ENCODE results near the gene EFNA4.

EFNA4 gene, protein sequence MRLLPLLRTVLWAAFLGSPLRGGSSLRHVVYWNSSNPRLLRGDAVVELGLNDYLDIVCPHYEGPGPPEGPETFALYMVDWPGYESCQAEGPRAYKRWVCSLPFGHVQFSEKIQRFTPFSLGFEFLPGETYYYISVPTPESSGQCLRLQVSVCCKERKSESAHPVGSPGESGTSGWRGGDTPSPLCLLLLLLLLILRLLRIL

DNA sequence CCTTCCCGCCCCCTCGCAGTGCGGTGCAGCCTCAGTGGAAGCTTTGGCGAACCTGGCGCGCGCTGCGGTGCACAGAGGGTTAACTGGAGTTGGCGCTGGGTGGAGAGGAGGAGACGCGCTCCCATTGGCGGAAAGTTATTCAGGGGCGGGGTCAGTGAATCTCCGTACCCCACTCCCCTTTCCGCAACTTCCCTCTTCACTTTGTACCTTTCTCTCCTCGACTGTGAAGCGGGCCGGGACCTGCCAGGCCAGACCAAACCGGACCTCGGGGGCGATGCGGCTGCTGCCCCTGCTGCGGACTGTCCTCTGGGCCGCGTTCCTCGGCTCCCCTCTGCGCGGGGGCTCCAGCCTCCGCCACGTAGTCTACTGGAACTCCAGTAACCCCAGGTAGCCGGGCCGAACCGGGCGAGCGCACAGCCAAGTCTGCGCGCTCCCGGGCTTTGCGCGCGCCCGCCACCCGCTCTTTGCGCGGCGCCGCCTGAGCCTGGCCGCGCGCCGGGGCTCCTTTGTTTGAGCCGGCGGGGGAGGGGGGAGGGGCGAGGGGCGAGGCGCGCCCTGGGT, at the start of gene EFNA4:
Gene EFNA4 (plus strand): TSS at position 191 of the 561 bp plus-strand sequence. CDS start 84 bp downstream, at position 275.
- DNase-seq (ENCODE audit: low read depth): peak; percentile 77

DNA sequence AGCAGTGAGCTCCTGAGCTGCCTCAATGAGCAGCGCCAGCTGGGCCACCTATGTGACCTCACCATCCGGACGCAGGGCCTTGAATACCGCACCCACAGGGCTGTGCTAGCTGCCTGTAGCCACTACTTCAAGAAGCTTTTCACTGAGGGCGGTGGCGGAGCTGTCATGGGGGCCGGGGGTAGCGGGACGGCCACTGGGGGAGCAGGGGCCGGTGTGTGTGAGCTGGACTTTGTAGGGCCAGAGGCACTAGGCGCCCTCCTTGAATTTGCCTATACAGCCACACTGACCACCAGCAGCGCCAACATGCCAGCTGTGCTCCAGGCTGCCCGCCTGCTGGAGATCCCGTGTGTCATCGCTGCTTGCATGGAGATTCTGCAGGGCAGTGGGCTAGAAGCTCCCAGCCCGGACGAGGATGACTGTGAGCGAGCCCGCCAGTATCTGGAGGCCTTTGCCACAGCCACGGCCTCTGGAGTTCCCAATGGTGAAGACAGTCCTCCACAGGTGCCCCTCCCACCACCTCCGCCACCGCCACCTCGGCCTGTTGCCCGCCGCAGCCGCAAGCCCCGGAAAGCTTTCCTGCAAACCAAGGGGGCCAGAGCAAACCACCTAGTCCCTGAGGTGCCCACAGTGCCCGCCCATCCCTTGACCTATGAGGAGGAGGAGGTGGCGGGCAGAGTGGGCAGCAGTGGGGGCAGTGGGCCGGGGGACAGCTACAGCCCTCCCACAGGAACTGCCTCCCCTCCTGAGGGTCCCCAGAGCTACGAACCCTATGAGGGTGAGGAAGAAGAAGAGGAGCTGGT, 48.6 kb upstream of the EFNA4 start:
- DNase-seq (ENCODE audit: low read depth): no peak

DNA sequence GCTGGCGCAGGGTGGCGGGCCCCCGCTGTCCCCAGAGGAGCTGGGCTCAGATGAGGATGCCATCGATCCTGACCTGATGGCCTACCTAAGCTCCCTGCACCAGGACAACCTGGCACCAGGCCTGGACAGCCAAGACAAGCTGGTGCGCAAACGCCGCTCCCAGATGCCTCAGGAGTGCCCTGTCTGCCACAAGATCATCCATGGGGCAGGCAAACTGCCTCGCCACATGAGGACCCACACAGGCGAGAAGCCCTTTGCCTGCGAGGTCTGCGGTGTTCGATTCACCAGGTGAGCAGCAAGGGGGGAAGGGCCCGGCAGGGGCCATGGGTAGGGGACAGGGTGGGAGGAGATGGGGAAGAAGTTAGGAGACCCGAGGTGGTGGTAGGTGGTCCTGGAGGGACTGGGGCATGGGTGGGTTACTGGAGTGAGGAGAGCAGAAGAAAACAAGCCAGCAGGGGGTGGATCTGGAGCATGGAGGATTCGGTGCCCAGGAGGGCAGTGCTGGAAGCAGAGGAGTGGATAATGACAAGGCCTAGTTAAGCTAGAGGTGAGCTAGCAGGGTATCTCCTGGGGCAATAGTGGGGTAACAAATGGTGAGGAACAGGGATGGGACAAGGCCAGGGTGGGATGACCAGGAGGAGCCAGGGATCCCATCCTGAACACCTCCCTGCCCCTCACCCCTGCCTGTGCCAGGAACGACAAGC, 47.9 kb upstream of the EFNA4 start:
- DNase-seq (ENCODE audit: low read depth): no peak

DNA sequence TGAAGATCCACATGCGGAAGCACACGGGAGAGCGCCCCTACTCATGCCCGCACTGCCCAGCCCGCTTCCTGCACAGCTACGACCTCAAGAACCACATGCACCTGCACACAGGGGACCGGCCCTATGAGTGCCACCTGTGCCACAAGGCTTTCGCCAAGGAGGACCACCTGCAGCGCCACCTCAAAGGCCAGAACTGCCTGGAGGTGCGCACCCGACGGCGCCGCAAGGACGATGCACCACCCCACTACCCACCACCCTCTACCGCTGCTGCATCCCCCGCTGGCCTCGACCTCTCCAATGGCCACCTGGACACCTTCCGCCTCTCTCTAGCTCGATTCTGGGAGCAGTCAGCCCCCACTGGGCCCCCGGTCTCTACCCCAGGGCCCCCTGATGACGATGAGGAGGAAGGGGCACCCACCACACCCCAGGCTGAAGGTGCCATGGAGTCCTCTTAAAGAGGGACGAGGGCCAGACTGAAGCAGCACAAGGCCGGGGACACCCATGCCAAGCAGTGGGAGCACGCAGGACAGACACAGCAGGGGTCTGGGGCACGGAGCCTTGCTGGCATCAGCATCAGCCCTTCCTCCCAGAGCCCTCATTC, 47.2 kb upstream of the EFNA4 start:
- no peak for DNase-seq (ENCODE audit: low read depth)

DNA sequence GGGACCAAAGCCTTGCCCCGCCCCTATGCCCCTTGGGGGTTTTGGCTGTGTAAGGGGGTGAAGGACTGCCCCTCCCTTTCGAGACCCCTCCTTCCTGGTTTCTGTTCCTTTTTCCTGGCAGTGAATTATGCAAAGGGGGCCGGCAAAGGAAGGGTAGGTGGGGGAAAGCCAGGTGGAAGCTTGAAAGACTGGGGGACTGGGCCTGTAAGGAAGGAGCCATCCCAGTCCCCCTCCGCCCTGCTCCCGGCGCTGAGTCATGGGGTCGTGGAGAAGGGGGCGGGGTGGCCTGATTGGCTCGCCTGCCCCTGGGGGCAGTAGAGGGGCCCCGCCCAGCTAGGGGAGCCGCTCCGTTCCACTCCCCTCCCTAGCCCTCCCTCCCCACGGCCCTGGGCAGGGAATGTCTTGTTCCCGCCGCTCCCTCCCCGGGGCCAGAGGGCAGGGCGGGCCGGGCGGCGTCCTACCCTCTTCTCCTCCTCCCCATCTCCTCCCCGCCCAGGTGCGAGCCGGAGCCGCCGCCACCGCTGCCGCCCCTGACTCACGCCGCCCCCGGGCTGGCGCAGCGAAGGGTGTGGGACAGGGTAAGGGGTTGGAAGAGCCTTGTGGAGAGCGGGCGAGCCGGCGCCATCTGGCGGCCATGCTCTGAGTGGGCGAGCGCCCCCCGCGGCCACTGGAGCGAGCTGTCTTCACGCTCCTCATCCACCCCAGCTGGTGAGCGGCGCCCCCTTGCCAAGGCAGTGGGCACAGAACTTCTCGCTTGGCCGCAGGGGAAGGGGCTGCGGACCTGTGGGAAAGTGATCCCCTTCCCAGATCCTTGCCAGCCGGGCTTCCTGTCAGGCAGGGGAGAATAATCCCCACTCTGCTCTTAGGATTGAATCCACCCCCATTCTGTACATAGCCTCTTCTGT, 46.2 kb upstream of the EFNA4 start:
- DNase-seq (ENCODE audit: low read depth): peak; percentile 88

DNA sequence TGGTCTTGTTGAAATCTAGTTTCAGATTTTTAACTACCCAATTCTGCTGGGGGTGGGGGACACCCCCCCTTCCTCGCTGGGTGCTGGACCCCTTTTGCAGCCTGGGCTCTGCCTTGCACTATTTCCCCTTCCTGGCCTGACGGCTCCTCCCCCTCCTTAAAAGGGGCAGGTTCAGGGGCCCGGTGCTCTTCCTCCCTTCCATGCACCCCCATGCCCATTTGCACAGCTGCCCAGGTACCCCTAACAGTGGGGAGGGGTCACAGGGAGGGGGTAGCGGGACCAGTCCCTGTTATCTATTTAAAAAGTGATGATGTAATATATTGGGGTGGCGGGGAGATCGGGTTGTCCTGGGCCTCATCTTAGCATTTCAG, 45.6 kb upstream of the EFNA4 start:
- DNase-seq (ENCODE audit: low read depth): no peak

DNA sequence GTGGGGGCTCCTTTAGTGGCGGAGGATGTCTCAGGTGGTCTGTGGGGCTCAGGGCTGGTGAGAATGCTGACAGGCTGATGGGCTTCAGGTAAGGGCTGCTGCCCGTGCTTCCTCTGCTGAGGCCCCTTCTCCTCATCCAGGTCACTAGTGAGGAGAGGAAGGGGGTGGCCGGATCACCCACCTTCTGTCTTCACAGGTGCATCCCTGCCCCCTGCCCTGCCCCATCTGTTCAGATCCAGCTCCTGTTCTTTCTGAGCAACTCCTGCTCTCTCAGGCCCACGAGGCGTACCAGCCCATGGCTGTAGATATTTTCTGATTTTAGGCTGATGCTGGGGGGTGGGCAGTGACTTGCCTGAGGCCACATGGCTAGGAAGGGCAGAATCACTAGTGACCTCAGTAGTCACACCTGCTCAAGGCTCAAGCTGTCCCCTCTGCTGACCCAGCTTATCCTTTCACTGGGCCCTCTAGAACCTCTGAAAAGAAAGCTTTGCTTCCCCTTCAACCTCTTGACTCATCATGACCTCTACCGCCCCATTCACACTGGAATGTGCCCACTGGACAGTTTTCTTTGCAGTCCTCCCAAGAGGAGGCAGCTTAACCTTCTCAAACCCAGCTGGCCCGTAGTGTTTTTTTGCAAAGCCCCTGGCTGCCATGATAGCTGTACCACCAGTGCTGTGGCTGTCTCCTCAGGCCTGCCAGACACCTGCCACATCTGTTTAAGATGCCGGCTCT, 44.8 kb upstream of the EFNA4 start:
- DNase-seq (ENCODE audit: low read depth): no peak

DNA sequence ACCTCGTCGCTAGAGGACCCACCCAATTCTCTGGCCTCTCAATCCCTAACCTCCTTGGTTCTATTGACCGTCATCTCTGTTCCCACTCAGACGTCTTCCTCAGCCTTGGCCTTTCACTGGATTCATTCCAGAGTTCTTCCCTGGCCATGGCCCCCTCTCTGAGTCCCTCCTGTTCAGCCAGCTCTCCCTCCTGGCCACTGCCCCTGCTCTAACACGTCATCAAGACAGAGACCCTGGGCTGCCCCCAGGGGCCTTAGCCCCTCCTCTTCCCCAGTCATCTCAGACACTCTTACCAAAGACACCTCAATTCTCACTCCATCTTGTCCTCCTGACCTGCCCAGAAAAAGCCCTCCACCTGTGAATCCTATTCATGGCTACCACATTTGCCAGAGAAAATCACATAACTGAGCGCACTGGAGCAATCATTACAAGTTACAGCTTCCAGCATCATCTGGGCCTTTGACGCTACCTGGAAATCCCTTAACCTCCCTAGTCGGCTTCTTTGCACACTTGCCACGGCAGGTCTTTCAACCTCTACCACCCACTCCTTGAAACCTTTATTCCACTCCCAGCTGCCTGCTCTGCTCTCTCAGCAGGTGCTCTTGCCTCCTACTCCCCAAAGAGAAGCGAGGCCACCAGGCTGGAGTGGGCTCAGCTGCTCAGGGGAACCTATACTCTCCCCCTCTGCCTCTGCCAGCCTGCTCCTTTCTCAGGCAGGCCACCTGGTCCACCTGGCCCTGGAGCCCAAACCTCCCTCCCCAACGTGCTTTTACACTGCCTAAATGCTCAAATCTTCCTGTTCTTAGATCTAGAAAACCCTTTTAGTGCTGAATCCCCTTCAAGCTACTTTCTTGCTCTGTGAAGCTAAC, 43.9 kb upstream of the EFNA4 start:
- DNase-seq (ENCODE audit: low read depth): no peak

DNA sequence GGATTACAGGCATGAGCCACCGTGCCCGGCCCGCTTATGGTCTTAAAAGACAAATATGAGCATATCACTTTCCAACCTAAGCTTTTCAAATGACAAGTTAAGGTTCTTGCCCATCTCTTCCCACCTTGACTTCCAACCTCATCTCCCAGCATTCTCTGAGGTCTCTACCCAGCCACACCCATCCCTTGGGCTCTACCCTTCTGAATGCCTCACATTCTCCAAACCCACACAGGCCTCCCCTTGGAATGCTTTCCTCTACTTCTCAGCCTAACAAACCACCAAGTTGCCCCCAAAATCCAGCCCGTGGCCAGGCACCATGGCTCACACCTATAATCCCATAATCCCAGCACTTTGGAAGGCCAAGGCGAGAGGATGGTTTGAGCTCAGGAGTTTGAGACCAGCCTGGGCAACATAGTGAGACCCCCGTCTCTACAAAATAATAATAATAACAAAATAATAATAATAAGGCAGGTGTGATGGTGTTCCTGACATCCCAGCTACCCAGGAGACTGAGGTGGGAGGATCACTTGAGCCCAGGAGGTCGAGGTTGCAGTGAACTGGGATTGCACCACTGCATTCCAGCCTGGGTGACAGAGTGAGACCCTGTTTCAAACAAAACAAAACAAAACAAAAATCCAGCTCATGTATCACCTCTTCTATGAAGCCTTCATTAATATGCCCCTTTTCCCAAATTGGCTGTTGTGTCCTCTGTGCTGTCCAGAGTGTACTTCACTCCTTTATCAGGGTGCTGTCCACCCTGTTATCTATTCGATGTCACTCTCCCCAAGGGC, 41.2 kb upstream of the EFNA4 start:
- DNase-seq (ENCODE audit: low read depth): no peak

DNA sequence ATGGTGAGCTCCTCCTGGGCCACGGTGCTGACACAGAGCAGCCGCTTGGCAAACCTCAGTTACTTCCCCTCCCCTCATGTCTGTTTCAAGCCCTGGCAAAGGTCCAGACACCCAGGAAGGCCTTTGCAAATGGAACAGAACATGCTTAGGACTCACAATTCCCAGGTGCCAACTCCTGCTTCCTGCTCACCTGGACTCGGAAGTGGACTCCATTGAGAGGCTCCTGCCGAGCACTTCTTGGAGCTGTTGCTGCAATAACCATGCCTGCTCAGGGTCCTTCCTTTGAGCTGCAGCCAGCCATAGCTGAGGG, 40.7 kb upstream of the EFNA4 start:
- DNase-seq (ENCODE audit: low read depth): no peak

DNA sequence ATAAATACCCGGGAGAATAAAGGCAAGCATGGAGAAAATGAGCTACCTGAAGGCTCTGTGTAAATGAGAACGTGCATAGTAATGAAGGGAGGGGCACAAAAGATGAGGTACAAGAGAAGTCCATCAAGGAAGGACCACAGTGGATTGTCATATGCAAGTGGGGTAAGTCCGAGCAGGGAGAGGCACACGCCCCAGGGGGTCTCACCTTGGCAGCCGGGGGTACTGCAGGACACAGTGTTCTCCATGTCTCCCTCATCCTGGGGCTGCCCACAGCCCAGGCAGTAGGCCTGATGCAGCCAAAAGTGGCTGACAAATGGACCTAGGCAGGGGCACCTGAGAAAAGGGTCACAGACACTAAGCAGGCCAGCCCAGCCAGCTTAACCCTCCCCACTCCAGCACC, 39.9 kb upstream of the EFNA4 start:
- DNase-seq (ENCODE audit: low read depth): no peak

DNA sequence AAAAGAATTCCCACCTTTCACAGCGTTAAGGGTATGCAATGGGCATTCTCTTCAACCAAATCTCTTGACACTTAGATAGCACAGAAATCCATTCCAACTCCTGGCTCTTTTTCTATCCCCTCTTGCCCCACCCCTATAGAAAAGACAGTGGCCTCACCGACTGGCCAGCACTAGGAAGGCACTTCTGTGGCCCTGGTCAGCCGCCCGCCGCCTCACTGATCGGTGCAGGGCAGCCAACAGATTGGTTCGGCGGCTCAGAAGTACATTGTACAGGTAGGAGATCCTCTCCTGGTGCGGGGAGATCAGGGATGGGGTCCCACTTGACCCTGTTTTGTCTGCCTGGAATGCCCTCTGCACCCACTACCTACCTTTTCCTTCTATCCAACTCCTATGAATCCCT, 39.2 kb upstream of the EFNA4 start:
- DNase-seq (ENCODE audit: low read depth): no peak

DNA sequence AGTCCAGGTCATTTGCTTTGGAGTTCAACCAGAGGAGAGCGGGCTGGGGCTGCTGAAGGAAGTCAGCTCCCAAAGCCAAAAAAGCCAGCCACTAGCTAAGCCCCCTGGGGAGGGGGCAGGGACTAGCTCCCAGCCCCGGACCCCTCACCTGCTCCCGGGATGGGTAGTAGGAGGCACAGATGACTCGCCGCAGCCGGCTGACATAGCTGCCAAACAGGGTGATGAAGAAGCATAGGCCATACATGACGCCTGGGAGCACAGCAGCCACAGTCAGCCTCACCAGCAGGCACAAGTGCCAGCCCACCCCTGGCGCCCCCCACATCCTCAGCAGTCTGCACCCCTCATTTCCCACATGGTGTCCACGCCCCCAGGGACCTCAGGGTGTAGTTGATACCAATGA, 37.4 kb upstream of the EFNA4 start:
- DNase-seq (ENCODE audit: low read depth): no peak

DNA sequence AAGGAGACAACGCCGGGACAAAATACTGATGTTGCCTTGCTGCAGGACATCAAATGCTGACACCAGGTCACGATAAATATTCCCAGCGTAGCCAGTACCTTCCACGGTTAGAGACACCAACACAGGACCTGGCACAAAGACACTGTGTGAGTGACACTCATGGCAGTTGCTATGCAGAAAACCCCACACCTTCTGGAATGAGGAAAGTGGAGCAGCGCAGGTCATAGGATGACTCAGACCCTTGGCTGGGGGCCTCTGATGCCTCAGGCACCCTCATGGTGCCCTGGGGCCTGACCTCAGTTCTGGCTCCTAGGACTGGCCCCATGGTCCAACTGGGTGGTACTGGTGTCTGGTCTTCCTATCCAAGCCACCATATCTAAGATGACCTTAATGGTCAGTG, 37.0 kb upstream of the EFNA4 start:
- DNase-seq (ENCODE audit: low read depth): no peak

DNA sequence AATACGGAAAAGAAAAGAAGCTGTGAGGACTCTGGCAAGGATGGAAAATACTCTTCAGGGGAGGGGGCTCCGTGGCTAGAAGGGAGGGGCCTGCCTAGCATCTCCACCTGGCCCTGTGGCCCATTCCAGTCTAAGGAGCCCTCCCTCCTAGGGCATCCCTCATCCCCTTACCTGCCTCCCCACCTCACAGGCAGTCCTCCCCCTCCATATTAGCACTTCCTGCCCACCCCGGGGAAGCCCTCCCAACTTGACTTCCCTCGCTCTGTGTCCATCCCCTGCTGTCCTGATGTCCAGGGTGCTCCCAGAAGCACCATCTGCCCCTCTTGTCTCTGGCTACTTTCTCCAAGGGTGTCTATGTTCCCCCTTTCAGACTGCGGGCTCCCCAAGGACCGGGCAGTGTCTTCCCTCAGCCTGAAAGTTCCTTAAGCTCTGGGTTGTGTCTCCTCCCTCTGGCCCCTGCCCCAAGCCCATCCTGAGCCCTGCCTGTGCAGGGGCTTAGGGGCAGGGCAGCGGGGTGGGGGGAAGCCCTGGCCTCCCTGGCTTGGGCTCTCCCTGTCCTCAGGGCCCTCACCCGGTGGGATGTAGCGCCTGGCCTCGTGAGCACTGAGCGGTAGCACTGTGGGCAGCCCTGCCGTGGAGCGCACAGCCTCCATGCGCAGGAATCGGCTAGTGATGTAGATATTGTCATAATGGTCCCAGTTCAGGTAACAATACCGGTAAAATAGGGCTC, 33.9 kb upstream of the EFNA4 start:
- no peak for DNase-seq (ENCODE audit: low read depth)

DNA sequence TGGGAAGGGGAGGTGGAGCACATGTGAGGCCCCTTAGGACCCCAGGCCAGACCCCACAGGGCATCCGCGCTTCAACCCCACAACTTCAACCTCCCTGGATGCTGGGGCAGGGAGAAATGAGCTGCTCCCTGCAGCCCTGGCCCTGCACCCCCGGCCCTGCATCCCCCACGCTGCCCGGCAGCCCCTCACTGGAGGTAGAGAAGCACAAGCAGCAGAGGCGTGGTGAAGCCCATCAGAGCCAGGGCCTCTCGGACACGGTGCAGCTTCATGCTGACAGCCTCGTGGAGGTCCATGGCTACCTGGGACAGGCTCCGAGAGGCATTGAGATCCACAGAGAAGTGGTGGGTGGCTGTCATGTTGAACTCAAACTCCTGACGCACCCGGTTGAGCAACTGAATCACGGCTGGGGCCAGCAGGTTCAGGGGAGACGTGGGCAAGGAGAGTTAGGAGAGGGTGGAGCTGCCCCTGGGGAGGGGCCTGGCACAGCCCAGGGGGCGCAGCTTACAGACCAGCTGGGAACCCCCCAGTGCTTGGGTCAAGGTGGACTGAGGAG, 33.2 kb upstream of the EFNA4 start:
- DNase-seq (ENCODE audit: low read depth): no peak

DNA sequence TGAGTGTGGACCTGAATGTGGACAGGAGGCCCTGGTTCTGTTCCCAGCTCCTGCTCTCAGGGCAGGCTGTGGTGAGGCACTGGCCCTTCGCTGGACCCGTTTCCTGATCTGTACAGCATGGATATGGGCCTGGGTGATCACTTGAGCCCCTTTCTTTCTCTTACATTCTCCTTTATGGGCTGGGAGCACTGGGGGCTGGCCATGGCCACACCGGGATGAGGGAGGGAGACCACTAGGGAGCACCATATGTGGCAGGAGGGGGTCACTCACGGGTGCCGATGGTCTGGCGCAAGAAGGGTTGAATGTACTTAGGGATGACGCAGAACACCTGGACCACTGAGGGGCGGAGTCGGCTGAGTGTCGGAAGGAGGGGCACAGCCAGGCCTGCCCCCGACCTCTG, 32.6 kb upstream of the EFNA4 start:
- no peak for DNase-seq (ENCODE audit: low read depth)

DNA sequence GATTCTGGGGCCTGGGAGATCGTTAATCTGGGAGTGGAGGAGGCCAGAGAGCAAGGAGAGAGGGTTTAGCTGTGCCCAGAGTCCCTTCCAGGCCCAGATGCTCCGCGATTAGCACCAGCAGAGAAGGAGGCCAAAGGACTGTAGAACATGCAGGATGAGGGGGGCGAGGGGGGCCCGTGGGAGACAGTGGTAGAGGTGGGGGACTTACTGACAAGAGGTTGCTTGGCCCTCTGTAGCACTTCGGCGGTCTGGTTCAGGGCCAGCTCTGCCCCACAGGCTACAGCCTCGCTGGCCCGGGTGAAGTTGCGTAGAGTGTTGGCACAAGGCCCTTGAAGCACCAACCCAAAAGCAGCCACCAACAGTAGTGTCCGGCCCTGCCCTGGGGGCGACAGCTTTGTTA, 30.7 kb upstream of the EFNA4 start:
- no peak for DNase-seq (ENCODE audit: low read depth)

Measured in activated T-cell treated with anti-CD3 and anti-CD28 coated beads for 24 hours (primary cell).